ENCODE results near the gene GYPC. TPM values are rescaled to one million over a fixed set of nuclear protein-coding genes. Genes with fewer than 3 reads are reported as not detected.

GYPC gene
- total RNA-seq, 1 donor from 2014 or later, result 59.9 TPM

- TF ChIP-seq CTCF (conservative IDR thresholded peaks at IDR 0.05; ENCODE audit: low read depth, low read length), result no peak
- no peak for DNase-seq (ENCODE audit: low read depth)
Observed at GRCh38 chr2:126661702-126662500, 5.9 kb downstream of the GYPC start.

GRCh38 chr2:126662621-126663020, 6.7 kb downstream of the GYPC start:
- no peak for TF ChIP-seq CTCF (conservative IDR thresholded peaks at IDR 0.05; ENCODE audit: low read depth, low read length)
- no peak overlapping the region for H3K4me3 ChIP-seq (ENCODE audit: low read depth, low read length)
- DNase-seq (ENCODE audit: low read depth), result no peak

More at GRCh38 chr2:126661702-126662500, 5.9 kb downstream of the GYPC start:
- no peak overlapping the region for H3K4me3 ChIP-seq (ENCODE audit: low read depth, low read length)

GRCh38 chr2:126663184-126663963, 7.4 kb downstream of the GYPC start:
- H3K4me3 ChIP-seq (ENCODE audit: low read depth, low read length), result no peak overlapping the region
- DNase-seq (ENCODE audit: low read depth), result no peak
- no peak for TF ChIP-seq CTCF (conservative IDR thresholded peaks at IDR 0.05; ENCODE audit: low read depth, low read length)

GRCh38 chr2:126664234-126664633, 8.3 kb downstream of the GYPC start:
- no peak for TF ChIP-seq CTCF (conservative IDR thresholded peaks at IDR 0.05; ENCODE audit: low read depth, low read length)
- DNase-seq (ENCODE audit: low read depth), result no peak
- no peak overlapping the region for H3K4me3 ChIP-seq (ENCODE audit: low read depth, low read length)

GRCh38 chr2:126664639-126665038, 8.7 kb downstream of the GYPC start:
- DNase-seq (ENCODE audit: low read depth), result no peak
- H3K4me3 ChIP-seq (ENCODE audit: low read depth, low read length), result no peak overlapping the region
- no peak for TF ChIP-seq CTCF (conservative IDR thresholded peaks at IDR 0.05; ENCODE audit: low read depth, low read length)

- H3K4me3 ChIP-seq (ENCODE audit: low read depth, low read length), result no peak overlapping the region
- no peak for TF ChIP-seq CTCF (conservative IDR thresholded peaks at IDR 0.05; ENCODE audit: low read depth, low read length)
- DNase-seq (ENCODE audit: low read depth), result no peak
Observed at GRCh38 chr2:126665483-126665882, 9.5 kb downstream of the GYPC start.

All from epithelial cell of proximal tubule (primary cell).